Neuronal stem cell (in vitro differentiated cells): Measurements from ENCODE around the gene FBXL13.
"Not testable (repeated sequence)": the region's sequence is repeated elsewhere in the genome, so short reads cannot be mapped to it uniquely, and the experiment has no call there.

Experiments used
- DNase-seq: peaks from one replicate; pipeline ENCODE4 v3.0.0-alpha.2; 2013; ENCODE audit warnings: low spot score
- H2AFZ ChIP-seq: one replicate; pipeline ENCODE4 v1.6.1; 2013; ENCODE audit warnings: mild to moderate bottlenecking, low read length, inconsistent platforms
- H2AK5ac ChIP-seq: 2 replicates; pipeline ENCODE4 v1.6.1; 2013; ENCODE audit warnings: low read depth, mild to moderate bottlenecking, inconsistent platforms, low read length, moderate library complexity, mixed read lengths
- H2BK120ac ChIP-seq: 2 replicates; pipeline ENCODE4 v1.6.1; 2013; ENCODE audit warnings: low read depth, mild to moderate bottlenecking, inconsistent platforms, low read length, moderate library complexity, mixed read lengths
- H2BK12ac ChIP-seq: one replicate; pipeline ENCODE4 v1.6.1; 2013; ENCODE audit warnings: low read length, inconsistent platforms
- H2BK15ac ChIP-seq: 2 replicates; pipeline ENCODE4 v1.6.1; 2013; ENCODE audit warnings: mild to moderate bottlenecking, low read length, inconsistent platforms, mixed read lengths
- H2BK5ac ChIP-seq: one replicate; pipeline ENCODE4 v1.6.1; 2013; ENCODE audit warnings: inconsistent platforms, mild to moderate bottlenecking, low read length, moderate library complexity
- H3K14ac ChIP-seq: one replicate; pipeline ENCODE4 v1.6.1; 2013; ENCODE audit warnings: low read length, inconsistent platforms
- H3K18ac ChIP-seq: 2 replicates; pipeline ENCODE4 v1.6.1; 2013; ENCODE audit warnings: low read length, inconsistent platforms
- H3K23ac ChIP-seq: 2 replicates; pipeline ENCODE4 v1.6.1; 2013; ENCODE audit warnings: low read depth, mild to moderate bottlenecking, mixed read lengths, low read length, inconsistent platforms; ENCODE audit not compliant: poor library complexity
- H3K27ac ChIP-seq: replicated peaks from 3 replicates; pipeline ENCODE4 v1.5.1; 2013; ENCODE audit warnings: low read length, inconsistent platforms
- H3K27me3 ChIP-seq, 3 experiments: 2 replicates each; pipeline ENCODE4 v1.6.1; 2013; ENCODE audit warnings: low read length in 3 of 3, mild to moderate bottlenecking in 2 of 3, inconsistent platforms in 1 of 3, low read depth in 1 of 3, mixed read lengths in 1 of 3, moderate library complexity in 1 of 3; ENCODE audit not compliant: control insufficient read depth in 3 of 3, insufficient read depth in 3 of 3
- H3K36me3 ChIP-seq, 2 donors: replicated peaks in 1 of 2; 2 replicates each; pipeline ENCODE4 v1.6.1; 2013; ENCODE audit warnings: low read length in 2 of 2; ENCODE audit not compliant: control insufficient read depth in 2 of 2, insufficient read depth in 2 of 2
- H3K4ac ChIP-seq: 2 replicates; pipeline ENCODE4 v1.6.1; 2013; ENCODE audit warnings: inconsistent platforms, mild to moderate bottlenecking, low read length, moderate library complexity
- H3K4me1 ChIP-seq, 2 donors: 1 replicate in 1 of 2; 2 replicates in 1 of 2; pipeline ENCODE4 v1.6.1; 2013; ENCODE audit warnings: low read length in 2 of 2, low read depth in 1 of 2; ENCODE audit not compliant: control insufficient read depth in 2 of 2, insufficient read depth in 1 of 2
- H3K4me2 ChIP-seq: one replicate; pipeline ENCODE4 v1.6.1; 2013; ENCODE audit warnings: mild to moderate bottlenecking, low read length, inconsistent platforms; ENCODE audit not compliant: insufficient read depth, poor library complexity, severe bottlenecking
- H3K4me3 ChIP-seq, 2 donors: 2 replicates each; pipeline ENCODE4 v1.5.1; 2013; ENCODE audit warnings: low read length in 2 of 2, mild to moderate bottlenecking in 2 of 2, inconsistent platforms in 1 of 2, moderate library complexity in 1 of 2
- H3K79me1 ChIP-seq: one replicate; pipeline ENCODE4 v1.6.1; 2013; ENCODE audit warnings: low read depth, mild to moderate bottlenecking, inconsistent platforms, low read length, moderate library complexity
- H3K9ac ChIP-seq: one replicate; pipeline ENCODE4 v1.6.1; 2013; ENCODE audit warnings: mild to moderate bottlenecking, low read depth, low read length, inconsistent platforms; ENCODE audit not compliant: poor library complexity
- H3K9me3 ChIP-seq, 2 donors: replicated peaks in 1 of 2; 2 replicates each; pipeline versions ENCODE3 to v1.6.1; 2013; ENCODE audit warnings: low read length in 2 of 2, mild to moderate bottlenecking in 2 of 2, inconsistent platforms in 1 of 2, low read depth in 1 of 2, mixed read lengths in 1 of 2, moderate library complexity in 1 of 2; ENCODE audit not compliant: control insufficient read depth in 2 of 2, insufficient read depth in 1 of 2
- H4K8ac ChIP-seq: one replicate; pipeline ENCODE4 v1.6.1; 2013; ENCODE audit warnings: low read depth, mild to moderate bottlenecking, inconsistent platforms, low read length, moderate library complexity
- H4K91ac ChIP-seq: one replicate; pipeline ENCODE4 v1.6.1; 2013; ENCODE audit warnings: low read length, low read depth, mild to moderate bottlenecking, inconsistent platforms; ENCODE audit not compliant: poor library complexity
- whole genome bisulfite sequencing, 2 donors: extraction: QIAGEN DNeasy Blood & Tissue Kit; methylation state at CpG; one replicate each; pipeline ENCODE4 v1.1.7; 2013; ENCODE audit warnings: missing lambda C conversion rate in 2 of 2, mixed read lengths in 1 of 2; ENCODE audit not compliant: insufficient read length in 2 of 2, insufficient replicate concordance in 1 of 2; ENCODE audit errors: extremely low coverage in 2 of 2; 5-methylcytosine and 5-hydroxymethylcytosine counted together

Gene FBXL13

GRCh38 chr7:103051519-103051918 is 23.1 kb downstream of the FBXL13 start:
- H3K4ac ChIP-seq = no peak overlapping the region
- peaks cover 3 to 33% of the 10 kb centered on the region in 2 donors for H3K9me3 ChIP-seq
- no peak overlapping the region for H2AK5ac ChIP-seq
- no CpG with 5 or more reads among the region's 6 CpGs for WGBS, 2 donors
- peaks cover 2 to 6% of the 10 kb centered on the region in 2 donors for H3K36me3 ChIP-seq
- no peak overlapping the region for H3K4me2 ChIP-seq
- H4K91ac ChIP-seq = no peak overlapping the region
- H2AFZ ChIP-seq = no peak overlapping the region
- H2BK5ac ChIP-seq = no peak overlapping the region
- H3K4me3 ChIP-seq = no peak overlapping the region
- no peaks in the 10 kb centered on the region for H3K4me1 ChIP-seq
- no peak overlapping the region for H2BK120ac ChIP-seq
- H3K14ac ChIP-seq = no peak overlapping the region
- no peak overlapping the region for H3K23ac ChIP-seq
- no peak overlapping the region for H4K8ac ChIP-seq
- no peak overlapping the region for H2BK15ac ChIP-seq
- H3K9ac ChIP-seq = no peak overlapping the region
- no peak overlapping the region for H3K27ac ChIP-seq
- no peaks in the 10 kb centered on the region for H3K27me3 ChIP-seq
- H2BK12ac ChIP-seq = no peak overlapping the region
- DNase-seq = no peak
- no peak overlapping the region for H3K18ac ChIP-seq
- no peaks in the 10 kb centered on the region for H3K79me1 ChIP-seq

GRCh38 chr7:103048833-103049232 is 25.8 kb downstream of the FBXL13 start:
- WGBS, 2 donors = no CpG with 5 or more reads among the region's 2 CpGs
- peak; percentile 30 for DNase-seq

GRCh38 chr7:103041815-103042214 is 32.8 kb downstream of the FBXL13 start:
- not testable (repeated sequence) for H3K9ac ChIP-seq, H3K4me3 ChIP-seq, H4K91ac ChIP-seq, DNase-seq, H3K18ac ChIP-seq, H3K4me2 ChIP-seq, H3K23ac ChIP-seq, H3K27ac ChIP-seq, H3K9me3 ChIP-seq, H2AK5ac ChIP-seq, H3K14ac ChIP-seq, H2AFZ ChIP-seq, H3K4me1 ChIP-seq, H3K27me3 ChIP-seq, H2BK5ac ChIP-seq, H2BK12ac ChIP-seq, H2BK15ac ChIP-seq, H3K36me3 ChIP-seq, H3K4ac ChIP-seq, H3K79me1 ChIP-seq, H4K8ac ChIP-seq, H2BK120ac ChIP-seq
- no CpG with 5 or more reads among the region's 1 CpG for WGBS, 2 donors

More at GRCh38 chr7:103048833-103049232, 25.8 kb downstream of the FBXL13 start:
- Histone ChIP-seq H4K91ac (no peak overlapping the region), H2BK15ac (no peak overlapping the region), H3K27ac (no peak overlapping the region), H3K4me2 (no peak overlapping the region), H3K36me3 (peaks cover 1 to 4% of the 10 kb centered on the region in 2 donors), H3K9me3 (peaks cover 3 to 33% of the 10 kb centered on the region in 2 donors), H3K23ac (no peak overlapping the region), H2AFZ (no peak overlapping the region), H2AK5ac (no peak overlapping the region), H3K4ac (no peak overlapping the region), H2BK5ac (no peak overlapping the region), H3K79me1 (no peaks in the 10 kb centered on the region), H2BK120ac (no peak overlapping the region), H3K14ac (no peak overlapping the region), H4K8ac (no peak overlapping the region), H3K4me1 (no peaks in the 10 kb centered on the region), H3K4me3 (no peak overlapping the region), H3K9ac (no peak overlapping the region), H3K18ac (no peak overlapping the region), H3K27me3 (no peaks in the 10 kb centered on the region), H2BK12ac (no peak overlapping the region)

DNA sequence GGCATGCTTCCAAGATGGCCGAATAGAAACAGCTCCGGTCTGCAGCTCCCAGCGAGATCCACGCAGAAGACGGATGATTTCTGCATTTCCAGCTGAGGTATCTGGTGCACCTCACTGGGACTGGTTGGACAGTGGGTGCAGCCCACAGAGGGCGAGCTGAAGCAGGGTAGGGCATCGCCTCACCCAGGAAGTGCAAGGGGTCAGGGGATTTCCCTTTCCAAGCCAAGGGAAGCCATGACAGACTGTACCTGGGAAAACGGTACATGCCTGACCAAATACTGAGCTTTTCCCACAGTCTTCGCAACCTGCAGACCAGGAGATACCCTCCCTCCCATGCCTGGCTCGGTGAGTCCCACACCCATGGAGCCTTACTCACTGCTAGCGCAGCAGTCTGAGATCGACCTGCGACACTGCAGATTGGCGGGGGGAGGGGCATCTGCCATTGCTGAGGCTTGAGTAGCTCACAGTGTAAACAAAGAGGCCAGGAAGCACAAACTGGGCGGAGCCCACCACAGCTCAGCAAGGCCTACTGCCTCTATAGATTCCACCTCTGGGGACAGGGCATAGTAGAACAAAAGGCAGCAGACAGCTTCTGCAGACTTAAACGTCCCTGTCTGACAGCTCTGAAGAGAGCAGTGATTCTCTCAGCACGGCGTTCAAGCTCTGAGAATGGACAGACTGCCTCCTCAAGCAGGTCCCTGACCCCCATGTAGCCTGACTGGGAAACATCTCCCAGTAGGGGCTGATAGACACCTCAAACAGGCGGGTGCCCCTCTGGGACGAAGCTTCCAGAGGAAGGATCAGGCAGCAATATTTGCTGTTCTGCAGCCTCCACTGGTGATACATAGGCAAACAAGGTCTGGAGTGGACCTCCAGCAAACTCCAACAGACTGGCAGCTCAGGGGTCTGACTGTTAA is 36.5 kb downstream of the FBXL13 start:
- H2AFZ ChIP-seq = peak overlapping the region; percentile 87
- not testable (repeated sequence) for H3K79me1 ChIP-seq, H3K27me3 ChIP-seq, DNase-seq, H3K4me2 ChIP-seq, H2BK5ac ChIP-seq, H2BK15ac ChIP-seq, H3K9me3 ChIP-seq, H3K4me1 ChIP-seq, H2BK120ac ChIP-seq, H3K27ac ChIP-seq, H3K9ac ChIP-seq, H2AK5ac ChIP-seq, H3K4me3 ChIP-seq, H2BK12ac ChIP-seq, H3K36me3 ChIP-seq, H3K4ac ChIP-seq, H4K8ac ChIP-seq, H4K91ac ChIP-seq, H3K23ac ChIP-seq, H3K14ac ChIP-seq
- H3K18ac ChIP-seq = peak overlapping the region; percentile 89
- no CpG with 5 or more reads among the region's 20 CpGs for WGBS, 2 donors
